ENCODE measurements around the gene KLF7.

The KLF7 gene

GRCh38 chr2:207148020-207148419 is 17.7 kb downstream of the KLF7 start:
- no peak for DNase-seq

GRCh38 chr2:207144173-207144785 is 21.5 kb downstream of the KLF7 start:
- no peak for DNase-seq

GRCh38 chr2:207143215-207144172 is 22.3 kb downstream of the KLF7 start:
- peak; percentile 59 for DNase-seq

- DNase-seq = no peak
Observed at GRCh38 chr2:207142461-207142860, 23.3 kb downstream of the KLF7 start.

DNA sequence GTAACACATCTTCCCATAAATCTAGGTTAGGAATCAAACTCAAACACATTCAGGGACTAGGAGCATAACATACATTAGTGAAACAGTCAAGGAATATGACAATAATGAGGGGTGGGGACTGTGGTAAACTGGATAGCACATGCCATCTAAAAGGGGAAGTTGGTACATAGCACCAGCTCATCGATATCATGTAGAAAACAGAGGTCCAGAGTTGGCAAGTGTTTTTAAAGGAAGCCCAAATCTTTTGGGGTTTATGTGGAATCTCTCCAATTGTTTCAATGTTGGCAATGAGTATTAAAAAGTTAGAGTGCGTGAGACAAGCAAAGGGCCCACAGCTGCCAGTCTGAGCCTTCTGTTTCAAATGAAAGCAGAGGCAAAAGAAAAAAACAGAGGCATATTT is 24.4 kb downstream of the KLF7 start:
- DNase-seq = no peak

DNA sequence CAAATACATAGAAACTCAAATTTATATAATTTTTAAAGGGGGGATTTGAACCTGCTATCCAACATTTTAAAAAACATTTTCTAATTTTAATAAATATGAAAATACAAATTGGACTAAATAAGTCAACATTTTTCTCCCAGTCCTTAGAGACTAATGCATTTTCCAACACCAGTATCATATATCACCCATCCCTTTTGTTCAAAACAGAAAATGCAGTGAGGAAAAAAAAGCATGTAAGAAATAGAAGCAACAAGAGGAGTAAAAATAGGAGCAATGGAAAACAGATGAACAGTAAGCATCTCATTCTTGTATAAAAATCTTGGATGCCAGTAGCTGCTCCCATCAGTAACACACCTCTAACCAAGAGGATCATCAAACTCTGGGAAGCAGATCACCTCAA is 25.5 kb downstream of the KLF7 start:
- DNase-seq = no peak

GRCh38 chr2:207139552-207139951 is 26.2 kb downstream of the KLF7 start:
- no peak for DNase-seq

- DNase-seq = no peak
Observed at GRCh38 chr2:207138627-207139297, 27.0 kb downstream of the KLF7 start.

DNA sequence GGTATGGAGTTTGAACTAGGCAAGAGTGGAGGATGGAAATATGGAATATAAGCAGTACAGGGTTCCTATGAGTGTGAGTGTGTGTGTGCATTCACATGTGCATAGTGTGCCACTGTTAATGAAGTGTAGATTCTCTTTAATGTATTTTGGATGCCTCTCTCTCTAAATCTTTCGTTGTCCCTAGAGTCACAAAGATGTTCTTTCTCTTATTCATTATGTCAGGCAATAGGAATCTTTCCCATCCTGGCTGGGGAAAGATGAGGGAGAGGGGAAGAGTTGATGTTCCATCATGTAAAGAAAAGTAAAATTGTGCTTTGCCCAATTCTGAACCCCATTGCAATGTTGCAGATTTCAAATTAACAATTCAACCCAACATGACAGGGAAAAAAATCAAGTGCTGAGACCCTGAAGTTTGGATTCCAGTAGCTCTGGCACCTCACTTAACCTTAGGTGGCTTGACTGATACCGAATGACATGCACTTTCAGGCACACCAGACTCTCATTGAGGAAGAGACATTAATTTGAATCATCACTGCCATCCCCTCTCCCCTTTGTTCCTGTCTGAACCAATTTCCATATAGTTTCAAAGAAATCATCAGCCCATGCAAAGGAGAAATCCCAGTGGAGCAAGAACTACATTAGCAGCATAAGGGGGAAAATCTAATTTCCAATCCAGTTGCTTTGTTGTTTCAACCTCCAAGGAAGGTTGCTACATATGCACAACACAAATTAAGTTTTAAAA is 28.0 kb downstream of the KLF7 start:
- DNase-seq = no peak

DNA sequence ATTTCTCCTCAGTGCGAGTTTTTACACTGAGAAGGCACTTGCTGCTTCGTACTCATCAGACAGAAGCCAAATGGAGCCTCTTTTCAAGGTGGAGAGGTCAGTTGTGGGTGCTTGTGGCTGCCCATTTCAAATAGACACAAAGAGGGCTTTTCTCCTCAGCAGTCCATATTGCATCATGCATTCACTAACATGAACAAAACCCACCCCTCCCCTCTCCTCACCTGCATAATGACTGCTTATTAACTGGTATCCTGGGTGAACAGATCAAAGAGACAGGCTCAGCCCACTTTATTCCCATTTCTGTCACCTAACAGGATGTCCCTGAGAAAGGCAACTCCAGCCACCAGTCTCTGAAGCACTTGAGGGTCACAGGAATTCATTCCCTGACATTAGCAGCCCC is 28.9 kb downstream of the KLF7 start:
- DNase-seq = no peak

DNA sequence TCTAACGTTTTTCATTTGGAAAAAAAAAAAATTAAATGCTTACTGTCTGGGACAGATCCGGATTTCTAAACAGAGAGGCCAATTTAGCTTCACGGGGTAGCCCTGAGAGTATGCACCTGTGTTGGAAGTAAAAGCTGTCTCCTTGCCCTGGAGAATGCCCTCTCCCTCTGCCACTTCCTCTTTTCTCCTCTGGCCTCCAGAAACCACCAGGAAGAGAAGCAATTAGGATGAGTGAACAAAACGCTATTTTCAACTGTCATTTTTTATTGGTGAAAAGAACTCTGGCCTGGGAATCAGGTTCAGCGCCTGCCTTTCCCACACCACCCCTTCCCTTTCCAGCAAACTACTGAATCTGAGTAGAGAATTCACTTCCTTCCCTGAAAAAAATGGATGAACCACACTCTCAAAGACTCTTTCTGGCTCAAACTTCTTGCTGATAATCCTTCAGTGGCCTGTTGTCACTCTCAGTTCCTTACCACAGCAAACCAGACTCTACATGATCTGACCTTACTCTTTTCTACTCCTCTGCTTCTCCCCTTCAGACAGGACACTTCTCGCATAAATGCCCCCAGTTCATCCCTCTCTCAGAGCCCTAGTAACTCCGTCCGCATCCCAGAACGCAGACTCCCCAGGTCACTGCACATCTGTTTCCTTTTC is 29.8 kb downstream of the KLF7 start:
- DNase-seq = no peak

DNA sequence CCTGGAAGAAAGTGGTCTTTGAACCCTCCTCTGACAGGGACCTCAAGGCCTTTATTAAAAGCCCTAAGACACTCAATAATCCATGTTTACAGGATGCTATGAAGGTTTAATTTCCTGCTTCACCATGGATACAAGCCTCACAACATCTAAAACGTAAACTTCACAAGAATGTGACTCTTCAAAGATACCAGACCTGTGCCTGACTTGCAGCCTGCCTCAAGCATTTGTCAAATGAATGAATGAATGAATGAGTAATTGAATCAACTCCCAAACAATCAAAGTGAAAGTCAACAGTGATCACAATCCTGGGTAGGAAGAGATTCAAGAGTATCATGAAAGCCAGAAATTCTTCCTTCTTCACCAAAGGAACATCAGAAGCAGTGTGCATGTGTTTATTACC is 30.4 kb downstream of the KLF7 start:
- DNase-seq = no peak

DNA sequence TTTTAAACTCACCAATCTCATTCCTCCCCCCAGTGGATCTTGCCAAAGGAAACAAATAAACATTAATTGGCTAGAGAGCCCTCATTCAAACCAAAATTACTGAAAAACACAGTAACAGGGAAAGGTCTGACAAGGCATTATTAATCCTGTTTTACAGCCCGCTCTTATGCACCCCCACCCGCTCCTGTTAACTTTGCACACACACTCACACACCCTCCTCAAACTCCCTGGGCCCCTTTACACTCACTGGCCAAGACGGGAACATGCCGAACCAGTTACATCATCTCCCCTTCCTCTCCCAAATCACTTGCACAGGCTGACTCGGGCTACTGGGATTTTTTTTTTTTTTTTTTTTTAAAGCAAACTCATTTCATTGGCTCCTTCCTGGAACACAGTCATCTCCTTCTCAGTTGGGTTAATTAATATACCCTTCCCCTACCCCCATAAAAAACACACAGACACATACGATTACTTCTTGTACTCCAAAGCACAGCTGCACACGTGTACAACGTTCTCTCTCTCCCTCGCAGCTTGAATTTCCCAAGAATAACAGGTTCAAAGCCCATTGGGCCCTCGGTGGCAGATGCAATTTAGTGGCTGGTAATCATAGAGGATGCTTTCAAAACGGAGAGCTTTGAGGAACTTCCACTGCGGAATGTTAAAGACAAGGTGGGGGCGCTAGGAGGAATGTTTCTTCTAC is 31.8 kb downstream of the KLF7 start:
- no peak for DNase-seq

- no peak for DNase-seq
Observed at GRCh38 chr2:207133458-207133819, 32.3 kb downstream of the KLF7 start.

- no peak for DNase-seq
Observed at GRCh38 chr2:207132019-207132418, 33.7 kb downstream of the KLF7 start.

GRCh38 chr2:207131594-207131993 is 34.2 kb downstream of the KLF7 start:
- DNase-seq = no peak

DNA sequence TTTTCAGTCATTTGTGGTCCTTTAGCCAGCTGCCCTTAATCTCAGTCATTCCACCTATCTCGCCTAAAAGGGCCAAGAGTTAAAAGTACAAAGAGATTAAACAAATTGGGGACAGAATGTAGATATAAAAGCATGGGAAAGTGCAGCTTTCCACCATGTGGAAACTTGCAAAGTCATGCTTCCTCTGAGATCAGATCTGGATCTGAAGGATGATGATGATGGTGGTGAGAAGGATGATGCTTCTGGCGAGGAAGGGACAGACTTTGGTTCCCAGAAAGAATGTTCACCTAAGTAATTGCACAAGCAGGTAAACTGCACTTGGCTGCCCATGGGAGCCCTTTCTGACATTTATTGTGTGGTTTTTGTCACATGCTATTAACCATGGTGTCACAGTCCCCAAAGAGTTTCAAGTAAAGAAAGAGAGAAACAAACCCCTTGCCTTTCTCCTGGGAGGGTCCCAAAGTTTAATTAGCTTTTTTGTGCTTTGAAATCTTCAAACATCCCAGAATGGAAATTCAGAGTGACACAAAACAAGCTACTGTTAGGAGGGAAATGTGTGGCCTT is 34.7 kb downstream of the KLF7 start:
- DNase-seq = no peak

DNA sequence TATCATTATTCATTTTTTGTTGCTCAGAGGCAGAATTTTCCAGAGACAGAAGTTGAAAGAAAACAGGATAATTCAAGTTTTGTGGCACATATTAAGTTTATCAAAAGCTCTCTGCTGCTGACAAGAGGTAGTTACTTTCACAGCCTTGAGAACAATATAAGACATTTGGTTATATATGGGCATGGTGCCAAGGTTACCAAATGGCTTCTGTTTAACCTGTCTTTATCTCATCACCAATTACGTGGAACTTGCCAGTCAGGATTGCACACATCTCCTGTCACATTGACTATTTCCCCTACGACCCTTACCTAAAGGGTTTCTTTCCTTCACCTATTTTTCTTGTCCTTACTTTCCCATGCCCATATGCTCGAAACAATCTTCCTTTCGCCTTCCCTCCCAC is 35.9 kb downstream of the KLF7 start:
- DNase-seq = no peak

DNA sequence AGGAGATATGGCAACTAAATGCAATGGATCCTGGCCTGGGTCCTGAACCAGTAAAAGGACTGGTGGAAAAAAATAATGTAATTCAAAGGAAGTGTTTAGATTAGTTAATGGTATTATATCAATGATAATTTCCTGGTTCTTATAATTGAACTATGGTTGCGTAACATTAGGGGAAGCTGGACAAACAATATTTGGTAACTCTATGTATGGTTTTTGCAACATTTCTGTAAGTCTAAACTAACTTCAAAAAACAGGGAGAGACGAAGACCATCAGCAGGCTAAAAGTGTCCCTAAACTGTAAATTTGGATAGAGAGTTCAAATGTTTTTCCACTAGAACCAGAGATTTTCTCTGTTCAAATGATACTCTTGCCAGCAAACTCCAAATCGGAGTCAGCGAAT is 36.9 kb downstream of the KLF7 start:
- no peak for DNase-seq

DNA sequence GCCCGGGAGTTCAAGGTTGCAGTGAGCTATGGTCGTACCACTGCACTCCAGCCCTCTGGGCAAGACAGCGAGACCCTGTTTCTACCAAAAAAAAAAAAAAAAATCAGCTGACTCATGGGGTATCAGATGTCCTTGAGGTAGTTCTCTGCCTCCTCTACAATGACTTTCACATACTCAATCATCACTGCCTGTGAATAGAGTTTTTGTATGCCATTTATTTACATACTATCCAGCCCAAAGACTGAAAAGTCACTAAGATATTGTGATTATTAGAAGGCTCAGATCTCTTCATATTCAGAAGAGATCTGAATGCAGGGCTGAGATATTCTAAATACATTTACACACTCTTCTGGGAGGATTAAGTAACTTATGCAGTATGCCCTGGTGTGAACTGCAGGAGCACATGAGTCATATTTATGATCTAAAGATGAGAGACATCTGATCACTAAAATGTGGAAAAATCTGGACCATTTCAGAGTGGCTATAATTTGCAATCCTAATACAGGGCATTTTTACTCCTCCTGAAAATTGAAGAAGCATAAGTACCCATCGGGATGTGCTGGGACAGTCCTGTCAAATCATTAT is 38.9 kb downstream of the KLF7 start:
- no peak for DNase-seq

DNA sequence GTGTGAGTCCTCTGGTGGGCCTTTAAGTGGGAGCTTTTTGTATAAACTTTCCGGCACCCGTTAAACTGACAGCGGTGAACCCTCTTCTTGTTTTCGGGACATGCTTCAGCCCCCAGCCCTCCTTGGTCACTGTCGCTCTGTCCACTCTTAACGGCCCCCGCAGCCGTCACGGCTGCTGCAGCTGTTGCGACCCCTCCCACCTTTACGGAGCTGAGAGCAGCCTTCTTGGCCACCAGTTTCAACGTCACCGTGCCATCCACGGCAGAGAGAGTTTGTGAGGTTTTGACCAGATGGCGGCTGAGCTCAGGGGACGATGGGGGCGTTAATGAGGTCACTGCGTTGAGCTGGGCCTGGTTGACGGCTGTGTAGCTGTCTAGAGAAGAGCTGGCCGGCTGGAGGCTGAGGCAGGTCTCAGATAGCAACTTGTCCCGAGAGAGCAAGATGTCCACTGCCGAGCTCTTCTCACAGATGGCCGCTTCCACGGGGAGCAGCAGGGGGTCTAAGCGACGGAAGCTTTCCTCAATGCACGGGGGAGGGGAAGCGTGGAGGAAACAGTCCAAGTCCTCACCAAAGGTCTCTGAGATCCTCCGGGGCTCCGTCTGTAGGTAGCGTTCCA is 41.9 kb downstream of the KLF7 start:
- no peak for DNase-seq
